ENCODE data around the gene PSME3.

PSME3 gene

DNA sequence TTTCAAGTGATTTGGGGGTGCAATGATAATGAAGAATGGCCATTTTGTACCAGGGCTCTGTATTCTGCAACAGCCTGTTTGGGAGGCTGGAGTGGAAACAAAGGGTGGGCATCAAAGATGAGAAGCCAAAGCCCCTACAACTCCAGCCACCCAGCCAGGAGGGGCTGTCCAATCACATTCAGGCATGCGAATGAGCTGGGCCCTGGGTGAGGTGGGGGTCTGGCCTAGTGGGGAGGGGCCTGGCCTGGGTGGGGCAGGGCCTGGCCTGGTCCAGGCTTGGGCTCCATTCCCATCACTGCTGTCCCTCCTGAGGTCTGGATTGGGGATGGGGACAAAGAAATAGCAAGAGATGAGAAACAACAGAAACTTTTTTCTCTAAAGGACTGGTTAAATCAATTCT is 24.2 kb downstream of the PSME3 start:
- no peak overlapping the region for H2AK5ac ChIP-seq (ENCODE audit: low read length, severe bottlenecking)

GRCh38 chr17:42865638-42866094 is 32.5 kb downstream of the PSME3 start:
- WGBS, result 70% methylated on average over 7 of the region's 7 CpGs
- peaks cover 6% of the 10 kb centered on the region for H3K4me1 ChIP-seq (ENCODE audit: control insufficient read depth, insufficient read depth, low read depth, low read length)
- H3K9me3 ChIP-seq (ENCODE audit: control insufficient read depth, low read length), result peaks cover 4% of the 10 kb centered on the region
- H3K4ac ChIP-seq (ENCODE audit: low read depth in 1 of 2, low read length in 2 of 2), result no peak overlapping the region
- H2AFZ ChIP-seq (ENCODE audit: low read depth, low read length), result no peak overlapping the region
- H4K8ac ChIP-seq (ENCODE audit: low read length), result no peak overlapping the region
- H2BK120ac ChIP-seq (ENCODE audit: low read depth, low read length), result no peak overlapping the region
- no peak overlapping the region for H4K91ac ChIP-seq (ENCODE audit: low read length)
- no peak overlapping the region for H2BK15ac ChIP-seq (ENCODE audit: low read depth, poor library complexity, severe bottlenecking)
- DNase-seq, result no peak
- no peak overlapping the region for H3K23ac ChIP-seq (ENCODE audit: low read length in 2 of 2)
- no peaks in the 10 kb centered on the region for H3K79me1 ChIP-seq (replicated peaks; ENCODE audit: low read length, poor library complexity, severe bottlenecking)
- H3K18ac ChIP-seq (ENCODE audit: low read depth in 1 of 2, low read length in 2 of 2), result no peak overlapping the region
- H2AK5ac ChIP-seq (ENCODE audit: low read length, severe bottlenecking), result no peak overlapping the region
- H2BK12ac ChIP-seq (ENCODE audit: low read length in 2 of 2), result no peak overlapping the region
- peaks cover 0 to 16% of the 10 kb centered on the region in 2 experiments for H3K27me3 ChIP-seq (ENCODE audit: control insufficient read depth in 1 of 2, insufficient read depth in 1 of 2, low read length in 2 of 2)
- no peak overlapping the region for H3K27ac ChIP-seq (ENCODE audit: low read length, poor library complexity, severe bottlenecking)
- H3K36me3 ChIP-seq (ENCODE audit: control insufficient read depth in 1 of 2, insufficient read depth in 2 of 2, low read depth in 1 of 2, low read length in 2 of 2), result no peaks in the 10 kb centered on the region
- no peak overlapping the region for H3K9ac ChIP-seq (ENCODE audit: low read length)
- peak overlapping the region in 1 of 2 experiments; percentile 7 for H3K14ac ChIP-seq (ENCODE audit: low read length in 2 of 2)
- H3K4me2 ChIP-seq (ENCODE audit: low read length, poor library complexity, severe bottlenecking), result no peak overlapping the region
- no peak overlapping the region for H2BK5ac ChIP-seq (ENCODE audit: low read depth, low read length, poor library complexity, severe bottlenecking)
- H3K4me3 ChIP-seq (ENCODE audit: insufficient read depth in 1 of 2, low read depth in 1 of 2, low read length in 2 of 2), result no peak overlapping the region

More for the DNA sequence above, 24.2 kb downstream of the PSME3 start:
- Histone ChIP-seq H2AFZ (ENCODE audit: low read depth, low read length) (no peak overlapping the region), H3K79me1 (replicated peaks; ENCODE audit: low read length, poor library complexity, severe bottlenecking) (no peaks in the 10 kb centered on the region), H3K36me3 (ENCODE audit: control insufficient read depth in 1 of 2, insufficient read depth in 2 of 2, low read depth in 1 of 2, low read length in 2 of 2) (no peaks in the 10 kb centered on the region), H3K9me3 (ENCODE audit: control insufficient read depth, low read length) (no peaks in the 10 kb centered on the region), H3K4me2 (ENCODE audit: low read length, poor library complexity, severe bottlenecking) (no peak overlapping the region), H3K18ac (ENCODE audit: low read depth in 1 of 2, low read length in 2 of 2) (no peak overlapping the region), H3K4me3 (ENCODE audit: insufficient read depth in 1 of 2, low read depth in 1 of 2, low read length in 2 of 2) (no peak overlapping the region), H3K14ac (ENCODE audit: low read length in 2 of 2) (no peak overlapping the region), H4K8ac (ENCODE audit: low read length) (no peak overlapping the region), H3K23ac (ENCODE audit: low read length in 2 of 2) (peak overlapping the region in 1 of 2 experiments; percentile 6), H2BK5ac (ENCODE audit: low read depth, low read length, poor library complexity, severe bottlenecking) (no peak overlapping the region), H3K4ac (ENCODE audit: low read depth in 1 of 2, low read length in 2 of 2) (no peak overlapping the region), H3K4me1 (ENCODE audit: control insufficient read depth, insufficient read depth, low read depth, low read length) (no peaks in the 10 kb centered on the region), H3K27me3 (ENCODE audit: control insufficient read depth in 1 of 2, insufficient read depth in 1 of 2, low read length in 2 of 2) (peaks cover 9 to 11% of the 10 kb centered on the region in 2 experiments), H4K91ac (ENCODE audit: low read length) (no peak overlapping the region), H3K27ac (ENCODE audit: low read length, poor library complexity, severe bottlenecking) (no peak overlapping the region), H2BK12ac (ENCODE audit: low read length in 2 of 2) (no peak overlapping the region), H2BK120ac (ENCODE audit: low read depth, low read length) (no peak overlapping the region), H2BK15ac (ENCODE audit: low read depth, poor library complexity, severe bottlenecking) (no peak overlapping the region), H3K9ac (ENCODE audit: low read length) (no peak overlapping the region)
- 82% methylated on average over 1 of the region's 1 CpG for WGBS
- DNase-seq, result no peak

DNA sequence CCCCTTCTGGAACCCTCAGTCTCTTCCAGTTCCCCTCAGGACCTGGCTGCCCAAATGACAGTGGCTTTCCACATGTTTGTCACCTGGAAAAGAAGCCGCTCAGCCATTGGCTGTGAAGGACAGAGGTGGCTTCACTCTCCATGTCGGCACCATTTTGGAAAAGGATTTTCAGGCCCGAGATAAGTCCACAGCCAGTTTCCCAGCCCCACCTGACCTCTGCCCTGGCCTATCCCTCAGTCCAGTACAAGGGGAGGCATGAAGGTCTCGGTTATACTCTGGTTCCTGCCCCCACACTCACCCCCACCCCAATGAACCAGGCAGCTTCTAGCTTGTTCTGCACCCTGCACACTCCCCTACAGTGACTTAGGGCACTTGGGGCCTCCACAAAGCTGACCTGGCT is 33.0 kb downstream of the PSME3 start:
- H2BK120ac ChIP-seq (ENCODE audit: low read depth, low read length), result no peak overlapping the region
- H4K91ac ChIP-seq (ENCODE audit: low read length), result no peak overlapping the region
- H4K8ac ChIP-seq (ENCODE audit: low read length), result no peak overlapping the region
- peak overlapping the region in 1 of 2 experiments; percentile 20 for H3K14ac ChIP-seq (ENCODE audit: low read length in 2 of 2)
- H3K4me3 ChIP-seq (ENCODE audit: insufficient read depth in 1 of 2, low read depth in 1 of 2, low read length in 2 of 2), result no peak overlapping the region
- H3K36me3 ChIP-seq (ENCODE audit: control insufficient read depth in 1 of 2, insufficient read depth in 2 of 2, low read depth in 1 of 2, low read length in 2 of 2), result no peaks in the 10 kb centered on the region
- DNase-seq, result no peak
- H2BK15ac ChIP-seq (ENCODE audit: low read depth, poor library complexity, severe bottlenecking), result no peak overlapping the region
- WGBS, result 75% methylated on average over 4 of the region's 4 CpGs
- H2AK5ac ChIP-seq (ENCODE audit: low read length, severe bottlenecking), result no peak overlapping the region
- H3K9ac ChIP-seq (ENCODE audit: low read length), result no peak overlapping the region
- H3K23ac ChIP-seq (ENCODE audit: low read length in 2 of 2), result peak overlapping the region in 1 of 2 experiments; percentile 50
- no peak overlapping the region for H3K4ac ChIP-seq (ENCODE audit: low read depth in 1 of 2, low read length in 2 of 2)
- no peak overlapping the region for H3K27ac ChIP-seq (ENCODE audit: low read length, poor library complexity, severe bottlenecking)
- no peak overlapping the region for H2BK5ac ChIP-seq (ENCODE audit: low read depth, low read length, poor library complexity, severe bottlenecking)
- no peak overlapping the region for H2AFZ ChIP-seq (ENCODE audit: low read depth, low read length)
- H3K9me3 ChIP-seq (ENCODE audit: control insufficient read depth, low read length), result peaks cover 9% of the 10 kb centered on the region
- H3K79me1 ChIP-seq (replicated peaks; ENCODE audit: low read length, poor library complexity, severe bottlenecking), result no peaks in the 10 kb centered on the region
- peaks cover 0 to 16% of the 10 kb centered on the region in 2 experiments for H3K27me3 ChIP-seq (ENCODE audit: control insufficient read depth in 1 of 2, insufficient read depth in 1 of 2, low read length in 2 of 2)
- no peak overlapping the region for H3K18ac ChIP-seq (ENCODE audit: low read depth in 1 of 2, low read length in 2 of 2)
- peaks cover 6% of the 10 kb centered on the region for H3K4me1 ChIP-seq (ENCODE audit: control insufficient read depth, insufficient read depth, low read depth, low read length)
- no peak overlapping the region for H3K4me2 ChIP-seq (ENCODE audit: low read length, poor library complexity, severe bottlenecking)
- H2BK12ac ChIP-seq (ENCODE audit: low read length in 2 of 2), result no peak overlapping the region

DNA sequence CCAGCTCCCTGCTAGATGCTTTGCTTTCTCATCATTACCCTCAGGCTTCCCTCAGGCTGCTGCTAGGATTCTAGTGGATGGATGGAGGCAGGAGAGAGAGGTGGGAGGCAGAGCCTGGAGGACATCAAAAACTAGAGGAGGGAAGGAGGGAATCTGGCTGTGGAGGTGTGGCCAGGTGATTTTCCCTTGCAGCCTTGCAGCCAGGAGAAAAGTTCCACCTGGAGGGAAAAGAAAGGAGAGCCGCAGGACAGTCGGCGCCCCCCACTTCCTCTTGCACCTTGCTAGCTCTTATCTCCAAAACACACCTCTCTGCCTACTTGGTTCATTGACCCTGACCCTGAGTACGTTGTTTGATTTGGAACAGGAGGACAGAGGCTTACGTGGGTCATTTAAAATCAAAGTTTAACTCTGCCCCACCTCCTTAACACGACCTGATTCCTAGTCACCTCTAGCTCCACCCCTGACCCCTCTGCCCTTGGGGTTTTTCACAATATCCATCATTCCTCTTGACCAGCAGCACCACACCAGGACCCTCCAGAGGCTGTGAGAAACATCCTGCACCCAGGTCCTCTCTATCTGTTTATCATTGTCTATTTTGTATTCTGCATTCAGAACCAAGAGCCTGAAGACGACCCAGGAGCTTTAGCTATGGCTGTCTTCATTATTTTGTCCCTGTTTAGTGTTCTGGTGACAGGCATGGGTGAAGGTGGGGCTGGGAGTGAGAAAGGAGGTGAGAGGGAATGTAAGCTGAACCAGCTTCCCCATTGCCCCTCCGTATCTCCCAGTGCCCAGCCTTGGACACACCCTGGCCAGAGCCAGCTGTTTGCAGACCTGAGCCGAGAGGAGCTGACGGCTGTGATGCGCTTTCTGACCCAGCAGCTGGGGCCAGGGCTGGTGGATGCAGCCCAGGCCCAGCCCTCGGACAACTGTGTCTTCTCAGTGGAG is 33.7 kb downstream of the PSME3 start:
- Histone ChIP-seq H3K4ac (ENCODE audit: low read depth in 1 of 2, low read length in 2 of 2) (no peak overlapping the region), H3K9ac (ENCODE audit: low read length) (no peak overlapping the region), H4K91ac (ENCODE audit: low read length) (no peak overlapping the region), H3K27ac (ENCODE audit: low read length, poor library complexity, severe bottlenecking) (no peak overlapping the region), H2BK15ac (ENCODE audit: low read depth, poor library complexity, severe bottlenecking) (no peak overlapping the region), H2AK5ac (ENCODE audit: low read length, severe bottlenecking) (no peak overlapping the region), H2BK120ac (ENCODE audit: low read depth, low read length) (no peak overlapping the region), H2BK12ac (ENCODE audit: low read length in 2 of 2) (no peak overlapping the region), H2BK5ac (ENCODE audit: low read depth, low read length, poor library complexity, severe bottlenecking) (no peak overlapping the region), H3K4me3 (ENCODE audit: insufficient read depth in 1 of 2, low read depth in 1 of 2, low read length in 2 of 2) (no peak overlapping the region), H3K9me3 (ENCODE audit: control insufficient read depth, low read length) (peaks cover 16% of the 10 kb centered on the region), H2AFZ (ENCODE audit: low read depth, low read length) (peak overlapping the region; percentile 11), H3K18ac (ENCODE audit: low read depth in 1 of 2, low read length in 2 of 2) (no peak overlapping the region), H3K36me3 (ENCODE audit: control insufficient read depth in 1 of 2, insufficient read depth in 2 of 2, low read depth in 1 of 2, low read length in 2 of 2) (no peaks in the 10 kb centered on the region), H4K8ac (ENCODE audit: low read length) (no peak overlapping the region), H3K14ac (ENCODE audit: low read length in 2 of 2) (peak overlapping the region in 1 of 2 experiments; percentile 20), H3K79me1 (replicated peaks; ENCODE audit: low read length, poor library complexity, severe bottlenecking) (no peaks in the 10 kb centered on the region), H3K23ac (ENCODE audit: low read length in 2 of 2) (peak overlapping the region in 1 of 2 experiments; percentile 50), H3K4me1 (ENCODE audit: control insufficient read depth, insufficient read depth, low read depth, low read length) (peaks cover 6% of the 10 kb centered on the region), H3K27me3 (ENCODE audit: control insufficient read depth in 1 of 2, insufficient read depth in 1 of 2, low read length in 2 of 2) (peaks cover 0 to 19% of the 10 kb centered on the region in 2 experiments), H3K4me2 (ENCODE audit: low read length, poor library complexity, severe bottlenecking) (no peak overlapping the region)
- DNase-seq, result no peak
- WGBS, result 72% methylated on average over 8 of the region's 12 CpGs

All from mesenchymal stem cell (in vitro differentiated cells and primary cell).